Measurements from ENCODE around the gene TATDN3.
"Not testable (repeated sequence)": the region's sequence is repeated elsewhere in the genome, so short reads cannot be mapped to it uniquely, and the experiment has no call there.

Gene TATDN3

DNA sequence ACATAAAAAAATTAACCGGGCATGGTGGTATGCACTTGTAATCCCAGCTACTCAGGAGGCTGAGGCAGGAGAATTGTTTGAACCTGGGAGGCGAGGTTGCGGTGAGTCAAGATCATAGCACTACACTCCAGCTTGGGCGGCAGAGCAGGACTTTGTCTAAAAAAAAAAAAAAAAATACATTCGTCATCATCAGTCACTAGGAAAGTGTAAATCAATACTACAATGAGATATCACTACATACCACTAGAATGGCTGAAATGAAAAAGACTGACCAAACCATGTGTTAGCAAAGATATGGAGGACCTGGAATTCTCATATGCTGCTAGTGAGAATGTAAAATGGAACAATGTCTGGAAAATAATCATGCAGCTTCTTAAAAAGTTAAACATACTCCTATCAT is 46.5 kb downstream of the TATDN3 start:
- no peaks in the 10 kb centered on the region for H3K36me3 Mint-ChIP-seq
- no peak overlapping the region for H3K27ac Mint-ChIP-seq
- H3K27me3 Mint-ChIP-seq: no peaks in the 10 kb centered on the region
- H3K4me1 Mint-ChIP-seq: no peaks in the 10 kb centered on the region
- H3K9me3 Mint-ChIP-seq: no peaks in the 10 kb centered on the region
- no peak overlapping the region for H3K4me3 Mint-ChIP-seq

DNA sequence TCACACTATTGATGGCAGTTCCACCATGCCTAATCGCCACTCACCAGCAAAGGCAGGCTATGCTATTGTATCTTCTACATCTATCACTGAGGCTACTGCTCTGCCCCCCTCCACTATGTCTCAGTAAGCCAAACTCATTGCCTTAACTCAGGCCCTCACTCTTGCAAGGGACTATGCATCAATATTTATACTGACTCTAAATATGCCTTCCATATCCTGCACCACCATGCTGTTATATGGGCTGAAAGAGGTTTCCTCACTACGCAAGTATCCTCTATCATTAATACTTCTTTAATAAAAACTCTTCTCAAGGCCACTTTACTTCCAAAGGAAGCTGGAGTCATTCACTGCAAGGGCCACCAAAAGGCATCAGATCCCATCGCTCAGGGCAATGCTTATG is 52.8 kb downstream of the TATDN3 start:
- not testable (repeated sequence) for H3K9me3 Mint-ChIP-seq, H3K27ac Mint-ChIP-seq

DNA sequence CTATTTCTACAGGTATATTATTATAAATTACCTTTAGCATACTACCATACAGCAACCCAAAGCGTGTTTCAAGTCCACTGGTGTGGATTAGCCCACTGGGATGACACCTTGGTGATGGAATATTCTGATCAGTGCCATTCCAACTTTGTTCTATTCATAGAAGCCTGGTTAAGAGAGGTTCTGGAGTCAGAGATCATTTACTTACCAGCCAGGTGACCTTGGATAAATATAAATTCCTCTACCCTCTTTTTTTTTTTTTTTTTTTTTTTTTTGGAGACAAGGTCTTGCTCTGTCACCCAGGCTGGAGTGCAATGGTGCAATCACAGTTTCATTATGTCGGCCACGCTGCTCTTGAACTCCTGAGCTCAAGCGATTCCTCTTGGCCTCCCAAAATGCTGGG is 55.9 kb downstream of the TATDN3 start, which contains the start of gene SPATA45:
Gene SPATA45, minus strand, starts transcription at position 101 of the 400 bp plus-strand sequence. CDS start 11,500 bp downstream, outside the sequence.
- no peak within 1 kb of the TSS for H3K27ac Mint-ChIP-seq
- H3K4me1 Mint-ChIP-seq: no peaks in the 10 kb centered on the region
- H3K27me3 Mint-ChIP-seq: no peaks in the 10 kb centered on the region
- no peak within 1 kb of the TSS for H3K4me3 Mint-ChIP-seq
- H3K36me3 Mint-ChIP-seq: peaks cover 2% of the 10 kb centered on the region
- no peaks in the 10 kb centered on the region for H3K9me3 Mint-ChIP-seq

More for the DNA sequence above, 52.8 kb downstream of the TATDN3 start:
- H3K27me3 Mint-ChIP-seq, H3K36me3 Mint-ChIP-seq, H3K4me3 Mint-ChIP-seq, H3K4me1 Mint-ChIP-seq: not testable (repeated sequence)

DNA sequence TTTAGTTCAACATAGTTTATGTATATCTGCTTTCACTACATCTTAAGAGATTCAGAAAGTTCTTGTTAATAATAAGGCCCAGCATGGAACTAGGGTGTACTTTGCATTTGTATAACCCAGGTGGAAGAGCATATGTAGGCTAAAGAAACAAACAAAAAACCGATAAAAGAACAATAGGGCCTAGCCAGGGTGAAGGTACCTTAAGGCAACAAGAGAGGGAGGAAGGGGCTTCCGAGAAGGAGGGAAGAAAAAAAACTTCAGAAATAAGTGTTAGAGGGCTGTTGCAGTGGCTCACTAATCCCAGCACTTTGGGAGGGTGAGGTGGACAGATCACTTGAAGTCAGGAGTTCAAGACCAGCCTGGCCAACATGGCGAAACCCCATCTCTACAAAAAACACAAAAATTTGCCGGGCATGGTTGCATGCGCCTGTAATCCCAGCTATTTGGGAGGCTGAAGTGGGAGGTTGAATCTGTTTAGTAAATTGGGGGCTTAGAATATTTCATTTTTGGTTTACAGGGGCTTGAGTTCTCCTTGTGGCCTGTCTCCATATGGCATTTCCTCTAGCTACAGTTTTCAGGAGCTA is 60.5 kb downstream of the TATDN3 start:
- Mint-ChIP-seq H3K9me3 (peaks cover 5% of the 10 kb centered on the region), H3K36me3 (peaks cover 9% of the 10 kb centered on the region), H3K4me1 (peaks cover 12% of the 10 kb centered on the region), H3K27ac (no peak overlapping the region), H3K27me3 (no peaks in the 10 kb centered on the region), H3K4me3 (no peak overlapping the region)

- no peak overlapping the region for H3K4me3 Mint-ChIP-seq
- H3K27ac Mint-ChIP-seq: no peak overlapping the region
- H3K36me3 Mint-ChIP-seq: peaks cover 9% of the 10 kb centered on the region
- peaks cover 20% of the 10 kb centered on the region for H3K4me1 Mint-ChIP-seq
- no peaks in the 10 kb centered on the region for H3K27me3 Mint-ChIP-seq
- H3K9me3 Mint-ChIP-seq: peaks cover 5% of the 10 kb centered on the region
Observed at GRCh38 chr1:212853658-212854057, 62.0 kb downstream of the TATDN3 start.

- Mint-ChIP-seq H3K4me3 (peak overlapping the region; percentile 52), H3K9me3 (peaks cover 5% of the 10 kb centered on the region), H3K36me3 (peaks cover 11% of the 10 kb centered on the region), H3K4me1 (peaks cover 27% of the 10 kb centered on the region), H3K27me3 (no peaks in the 10 kb centered on the region), H3K27ac (no peak overlapping the region)
Observed at GRCh38 chr1:212856755-212857154, 65.1 kb downstream of the TATDN3 start.

DNA sequence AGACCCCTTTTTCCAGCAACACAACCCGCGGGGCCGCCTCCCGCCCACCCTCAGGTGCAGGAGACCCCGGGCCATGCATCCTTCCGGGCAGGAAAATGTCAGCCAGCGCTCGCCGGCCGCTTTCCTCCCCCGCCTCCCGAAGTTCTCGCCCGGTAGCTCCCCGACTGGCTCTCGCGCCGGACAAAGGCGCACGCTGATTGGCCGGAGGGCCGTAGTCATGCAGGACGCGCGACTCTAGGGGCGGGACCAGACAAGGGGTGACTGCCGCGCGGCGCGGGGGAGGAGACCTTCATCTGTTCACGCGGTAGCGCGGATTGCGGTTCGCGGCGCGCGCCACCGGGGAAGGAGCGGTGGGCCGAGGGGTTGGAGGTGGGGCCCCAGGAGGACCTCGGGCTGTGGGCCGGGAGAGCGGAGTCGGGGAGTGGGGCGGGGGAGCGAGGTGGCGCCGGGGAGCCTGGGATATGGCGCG is 66.3 kb downstream of the TATDN3 start, which contains the start of gene FLVCR1:
Gene FLVCR1, plus strand, starts transcription at position 284 of the 469 bp plus-strand sequence. Its CDS starts 178 bp downstream, at position 462.
- Mint-ChIP-seq H3K4me1 (peaks cover 30% of the 10 kb centered on the region), H3K9me3 (peaks cover 5% of the 10 kb centered on the region), H3K27me3 (no peaks in the 10 kb centered on the region), H3K36me3 (peaks cover 10% of the 10 kb centered on the region), H3K27ac (peak within 1 kb of the TSS; percentile 95), H3K4me3 (peak within 1 kb of the TSS; percentile 97)

DNA sequence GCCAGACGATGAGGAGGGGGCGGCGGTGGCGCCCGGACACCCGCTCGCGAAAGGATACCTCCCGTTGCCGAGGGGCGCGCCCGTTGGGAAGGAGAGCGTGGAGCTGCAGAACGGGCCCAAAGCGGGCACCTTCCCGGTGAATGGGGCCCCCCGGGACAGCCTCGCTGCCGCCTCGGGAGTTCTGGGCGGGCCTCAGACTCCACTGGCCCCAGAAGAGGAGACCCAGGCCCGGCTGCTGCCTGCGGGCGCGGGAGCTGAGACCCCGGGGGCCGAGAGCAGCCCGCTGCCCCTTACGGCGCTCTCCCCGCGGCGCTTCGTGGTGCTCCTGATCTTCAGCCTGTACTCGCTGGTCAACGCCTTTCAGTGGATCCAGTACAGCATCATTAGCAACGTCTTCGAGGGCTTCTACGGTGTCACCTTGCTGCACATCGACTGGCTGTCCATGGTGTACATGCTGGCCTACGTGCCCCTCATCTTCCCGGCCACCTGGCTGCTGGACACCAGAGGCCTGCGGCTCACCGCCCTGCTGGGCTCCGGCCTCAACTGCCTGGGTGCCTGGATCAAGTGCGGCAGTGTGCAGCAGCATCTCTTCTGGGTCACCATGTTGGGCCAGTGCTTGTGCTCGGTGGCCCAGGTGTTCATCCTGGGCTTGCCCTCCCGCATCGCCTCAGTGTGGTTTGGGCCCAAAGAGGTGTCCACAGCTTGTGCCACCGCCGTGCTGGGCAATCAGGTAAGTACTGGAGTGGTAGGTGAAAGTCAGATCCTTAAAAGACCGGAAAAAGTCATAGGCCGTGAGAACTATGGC is 67.0 kb downstream of the TATDN3 start:
- peaks cover 34% of the 10 kb centered on the region for H3K4me1 Mint-ChIP-seq
- peaks cover 7% of the 10 kb centered on the region for H3K36me3 Mint-ChIP-seq
- H3K27ac Mint-ChIP-seq: peak overlapping the region; percentile 95
- H3K4me3 Mint-ChIP-seq: peak overlapping the region; percentile 97
- peaks cover 3% of the 10 kb centered on the region for H3K9me3 Mint-ChIP-seq
- no peaks in the 10 kb centered on the region for H3K27me3 Mint-ChIP-seq

DNA sequence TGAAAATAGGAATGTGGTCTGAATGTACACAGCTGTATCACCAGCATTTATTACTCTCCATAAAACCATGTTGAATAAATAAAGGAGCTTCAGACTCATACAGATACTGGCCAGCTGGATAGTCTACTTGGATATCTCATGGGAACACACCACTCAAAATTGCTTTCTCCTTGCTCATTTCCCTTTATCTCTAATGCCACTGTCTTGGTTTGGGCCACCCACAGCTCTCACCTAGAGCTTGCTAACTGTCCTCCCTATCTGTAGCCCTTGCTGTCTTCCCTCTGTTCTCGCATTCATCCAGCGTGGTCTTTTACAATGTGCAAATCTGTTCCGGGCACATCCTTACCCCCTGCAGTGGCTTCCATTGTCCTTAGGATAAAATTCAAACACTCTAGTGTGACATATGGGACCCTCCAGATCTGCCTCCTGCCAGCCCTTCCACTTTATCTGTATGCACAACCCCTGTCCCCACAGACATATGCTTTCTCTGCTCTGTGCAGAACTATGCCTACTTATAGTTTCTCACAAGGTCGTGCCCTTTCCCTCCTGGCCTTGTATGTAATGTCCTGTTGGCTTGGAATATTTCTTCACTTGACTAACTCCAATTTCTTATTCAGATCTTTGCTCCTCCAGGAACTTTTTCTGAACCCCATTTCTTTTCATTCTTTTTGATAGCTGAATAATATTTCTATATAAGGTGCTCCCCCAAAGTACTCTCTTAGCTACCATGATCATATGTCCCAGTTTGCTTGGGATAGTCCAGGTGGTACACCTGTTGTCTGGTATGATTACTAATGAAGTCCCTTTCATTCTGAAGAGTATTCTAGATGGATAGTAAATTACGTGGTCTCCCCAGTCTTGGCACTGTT is 69.3 kb downstream of the TATDN3 start:
- peaks cover 5% of the 10 kb centered on the region for H3K36me3 Mint-ChIP-seq
- H3K4me1 Mint-ChIP-seq: peaks cover 36% of the 10 kb centered on the region
- no peak overlapping the region for H3K27ac Mint-ChIP-seq

DNA sequence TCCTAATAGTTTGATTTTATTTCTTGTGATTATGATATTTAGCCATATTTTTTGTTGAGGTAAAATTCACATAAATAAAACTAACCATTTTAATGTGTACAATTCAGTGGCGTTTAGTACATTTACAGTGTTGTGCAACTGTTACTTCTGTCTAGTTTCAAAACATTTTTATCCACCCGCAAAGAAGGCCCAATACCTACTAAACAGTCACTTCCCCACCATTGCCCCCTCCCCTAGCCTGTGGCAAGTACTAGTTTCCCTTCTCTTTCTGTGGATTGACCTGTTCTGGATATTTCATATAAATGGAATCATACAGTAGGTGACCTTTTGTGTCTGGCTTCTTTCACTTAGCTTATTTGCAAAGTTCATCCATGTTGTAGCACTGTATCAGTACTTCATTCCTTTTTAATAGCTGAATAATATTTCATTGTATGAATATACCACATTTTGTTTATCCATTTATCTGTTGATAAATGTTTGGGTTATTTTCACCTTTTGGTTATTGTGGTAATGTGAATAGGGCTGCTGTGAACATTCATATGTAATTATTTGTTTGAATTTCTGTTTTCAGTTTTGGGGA is 70.5 kb downstream of the TATDN3 start:
- peaks cover 32% of the 10 kb centered on the region for H3K4me1 Mint-ChIP-seq
- no peaks in the 10 kb centered on the region for H3K27me3 Mint-ChIP-seq
- H3K36me3 Mint-ChIP-seq: peaks cover 9% of the 10 kb centered on the region
- H3K9me3 Mint-ChIP-seq: no peaks in the 10 kb centered on the region
- no peak overlapping the region for H3K27ac Mint-ChIP-seq
- no peak overlapping the region for H3K4me3 Mint-ChIP-seq

More for the DNA sequence above, 69.3 kb downstream of the TATDN3 start:
- Mint-ChIP-seq H3K27me3 (no peaks in the 10 kb centered on the region), H3K9me3 (no peaks in the 10 kb centered on the region), H3K4me3 (no peak overlapping the region)

DNA sequence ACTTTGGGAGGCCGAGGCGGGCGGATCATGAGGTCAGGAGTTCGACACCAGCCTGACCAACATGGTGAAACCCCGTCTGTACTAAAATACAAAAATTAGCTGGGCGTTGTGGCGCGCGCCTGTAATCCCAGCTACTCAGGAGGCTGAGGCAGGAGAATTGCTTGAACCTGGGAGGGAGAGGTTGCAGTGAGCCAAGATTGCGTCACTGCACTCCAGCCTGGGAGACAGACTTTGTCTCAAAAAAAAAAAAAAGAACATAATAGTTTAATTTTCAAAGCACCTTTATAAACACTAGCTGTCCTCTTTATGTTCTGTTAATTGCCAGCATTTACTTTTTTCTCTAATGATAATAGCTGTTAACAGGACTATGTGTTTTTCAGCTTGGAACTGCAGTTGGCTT is 71.7 kb downstream of the TATDN3 start:
- H3K36me3 Mint-ChIP-seq, H3K27ac Mint-ChIP-seq, H3K9me3 Mint-ChIP-seq, H3K27me3 Mint-ChIP-seq, H3K4me3 Mint-ChIP-seq: not testable (repeated sequence)
- H3K4me1 Mint-ChIP-seq: peaks cover 25% of the 10 kb centered on the region

DNA sequence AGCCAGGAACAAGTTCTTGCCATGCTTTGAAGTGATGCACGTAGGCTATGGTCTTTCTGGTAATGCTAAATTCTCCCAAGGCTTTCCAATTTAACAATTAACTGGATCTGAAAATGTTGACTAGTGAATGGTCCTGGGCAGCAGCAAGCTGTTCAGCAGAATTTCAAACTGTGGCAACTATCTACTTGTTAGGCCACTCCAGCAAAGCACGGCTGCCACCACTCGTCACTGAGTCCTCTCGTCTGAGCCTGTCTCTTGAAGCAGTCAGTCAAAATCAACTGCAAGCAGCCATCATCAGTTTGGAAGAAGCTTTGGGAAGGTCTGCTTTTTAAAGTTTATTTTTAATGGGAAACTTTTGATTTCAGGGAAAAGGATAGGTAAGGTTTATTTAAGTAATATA is 72.5 kb downstream of the TATDN3 start:
- Mint-ChIP-seq H3K27me3 (no peaks in the 10 kb centered on the region), H3K36me3 (peaks cover 7% of the 10 kb centered on the region), H3K9me3 (no peaks in the 10 kb centered on the region), H3K4me1 (peaks cover 19% of the 10 kb centered on the region), H3K4me3 (no peak overlapping the region), H3K27ac (peak overlapping the region; percentile 20)
